Loucy (cell line): ENCODE data around the gene ZNF597.

Experiments used
- EZH2phosphoT487 ChIP-seq: fragments of 200-600 bp; IDR thresholded peaks from 2 replicates; pipeline ENCODE4 v1.6.1; 2018; ENCODE audit warnings: antibody characterized with exemption, mild to moderate bottlenecking, moderate library complexity, borderline replicate concordance
- TF ChIP-seq, protein P1 (sequence below): fragments of 200-600 bp; sonication (generic); conservative IDR thresholded peaks from 2 replicates; pipeline ENCODE4 v1.5.1; 2014; ENCODE audit warnings: mild to moderate bottlenecking, antibody characterized with exemption, low read length

DNA sequence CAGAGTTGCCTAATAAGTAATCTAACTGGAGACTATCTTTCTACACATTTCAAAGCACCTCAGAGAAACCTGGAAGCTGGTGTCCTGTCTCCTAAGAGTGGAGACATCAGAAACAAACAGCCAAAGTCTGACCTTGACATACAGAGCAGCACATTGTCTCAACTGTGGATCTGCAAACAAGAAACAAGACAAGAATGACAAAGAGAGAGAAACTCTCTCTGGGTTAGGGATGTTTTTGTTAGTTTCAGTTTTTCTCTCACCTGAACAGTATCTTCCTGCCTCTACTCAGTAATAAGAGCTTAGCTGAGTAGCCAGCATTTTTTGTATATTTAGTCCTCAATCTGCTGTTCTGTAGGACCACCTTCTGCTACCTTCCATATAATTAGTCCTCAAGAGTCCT, 8.9 kb downstream of the ZNF597 start:
- TF ChIP-seq, protein P1, sequence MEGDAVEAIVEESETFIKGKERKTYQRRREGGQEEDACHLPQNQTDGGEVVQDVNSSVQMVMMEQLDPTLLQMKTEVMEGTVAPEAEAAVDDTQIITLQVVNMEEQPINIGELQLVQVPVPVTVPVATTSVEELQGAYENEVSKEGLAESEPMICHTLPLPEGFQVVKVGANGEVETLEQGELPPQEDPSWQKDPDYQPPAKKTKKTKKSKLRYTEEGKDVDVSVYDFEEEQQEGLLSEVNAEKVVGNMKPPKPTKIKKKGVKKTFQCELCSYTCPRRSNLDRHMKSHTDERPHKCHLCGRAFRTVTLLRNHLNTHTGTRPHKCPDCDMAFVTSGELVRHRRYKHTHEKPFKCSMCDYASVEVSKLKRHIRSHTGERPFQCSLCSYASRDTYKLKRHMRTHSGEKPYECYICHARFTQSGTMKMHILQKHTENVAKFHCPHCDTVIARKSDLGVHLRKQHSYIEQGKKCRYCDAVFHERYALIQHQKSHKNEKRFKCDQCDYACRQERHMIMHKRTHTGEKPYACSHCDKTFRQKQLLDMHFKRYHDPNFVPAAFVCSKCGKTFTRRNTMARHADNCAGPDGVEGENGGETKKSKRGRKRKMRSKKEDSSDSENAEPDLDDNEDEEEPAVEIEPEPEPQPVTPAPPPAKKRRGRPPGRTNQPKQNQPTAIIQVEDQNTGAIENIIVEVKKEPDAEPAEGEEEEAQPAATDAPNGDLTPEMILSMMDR, result no peak
- no peak for TF ChIP-seq EZH2phosphoT487
